NOMO-1 treated with DMSO at 0.1 percent for 48 hours (cell line): ENCODE data around the gene ANO3.
A peak's percentile ranks its signal among the peaks of the same experiment; 100 is the strongest.
"Not testable (repeated sequence)": the region's sequence is repeated elsewhere in the genome, so short reads cannot be mapped to it uniquely, and the experiment has no call there.

Source experiments
- DNase-seq: peaks from one replicate; lab custom pipeline; 2025; ENCODE audit not compliant: unreplicated experiment; lab: John Stamatoyannopoulos, UW

ANO3 gene

GRCh38 chr11:26571861-26572654 is 240.1 kb downstream of the ANO3 start, which contains the start of gene MUC15:
MUC15 (minus strand) TSS chr11:26572263; CDS start chr11:26567094, 5,169 bp downstream.
- DNase-seq, result no peak

DNA sequence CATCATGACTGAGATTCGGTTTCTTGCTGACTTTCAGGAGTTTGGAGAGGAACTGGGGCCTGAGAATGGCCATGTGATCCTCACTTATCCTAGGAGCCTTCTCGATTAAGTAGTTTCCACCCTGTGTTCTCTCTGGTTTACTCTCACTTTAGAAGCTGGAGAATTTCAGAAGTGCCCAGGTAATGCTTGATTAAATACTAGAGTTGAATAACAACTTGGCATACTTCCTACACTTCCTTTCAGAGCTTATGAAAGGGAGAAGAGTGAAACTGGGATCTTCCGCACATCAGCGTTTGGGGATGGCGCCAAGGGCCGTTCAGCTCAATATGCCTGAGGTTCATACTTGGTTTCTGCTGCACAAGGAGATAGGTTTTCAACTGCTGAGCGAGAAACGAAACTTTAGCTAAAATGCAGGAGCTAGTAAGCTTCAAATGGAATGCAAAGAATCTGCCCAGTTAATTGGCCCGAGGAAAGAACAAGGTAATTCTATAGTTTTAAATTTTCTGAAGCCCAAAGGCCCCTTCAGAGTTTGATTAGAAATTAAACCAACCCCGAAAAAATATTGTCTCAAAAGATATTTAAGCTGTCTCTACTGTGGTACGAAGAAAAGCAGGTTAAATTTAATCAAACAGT is 241.0 kb downstream of the ANO3 start:
- no peak for DNase-seq

- no peak for DNase-seq
Measured at GRCh38 chr11:26573896-26574295, 242.0 kb downstream of the ANO3 start.

GRCh38 chr11:26575946-26576345 is 244.0 kb downstream of the ANO3 start:
- DNase-seq, result no peak

- DNase-seq, result no peak
Measured at GRCh38 chr11:26578998-26579661, 247.2 kb downstream of the ANO3 start.

DNA sequence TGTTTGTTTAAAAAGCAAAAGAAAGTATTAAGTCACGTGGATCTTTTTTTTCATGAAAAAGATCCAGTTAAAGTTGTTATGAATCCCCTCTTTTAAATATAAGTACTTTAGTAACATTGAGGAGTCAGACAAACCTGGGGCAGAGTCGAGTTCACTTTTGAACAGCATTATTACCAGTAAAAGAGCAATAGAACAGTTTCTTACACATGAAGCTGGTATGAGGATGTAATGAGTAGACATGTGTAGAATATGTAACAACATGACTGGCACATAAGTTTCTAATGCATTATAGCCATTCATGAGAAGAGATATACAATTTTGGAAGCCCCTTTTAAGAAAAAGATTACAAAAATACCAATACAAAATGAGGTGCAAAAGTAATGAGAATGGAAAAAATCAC is 247.8 kb downstream of the ANO3 start:
- no peak for DNase-seq

- DNase-seq, result no peak
Measured at GRCh38 chr11:26580929-26581328, 249.0 kb downstream of the ANO3 start.

- DNase-seq, result peak; percentile 35
Measured at GRCh38 chr11:26583550-26583949, 251.6 kb downstream of the ANO3 start.

DNA sequence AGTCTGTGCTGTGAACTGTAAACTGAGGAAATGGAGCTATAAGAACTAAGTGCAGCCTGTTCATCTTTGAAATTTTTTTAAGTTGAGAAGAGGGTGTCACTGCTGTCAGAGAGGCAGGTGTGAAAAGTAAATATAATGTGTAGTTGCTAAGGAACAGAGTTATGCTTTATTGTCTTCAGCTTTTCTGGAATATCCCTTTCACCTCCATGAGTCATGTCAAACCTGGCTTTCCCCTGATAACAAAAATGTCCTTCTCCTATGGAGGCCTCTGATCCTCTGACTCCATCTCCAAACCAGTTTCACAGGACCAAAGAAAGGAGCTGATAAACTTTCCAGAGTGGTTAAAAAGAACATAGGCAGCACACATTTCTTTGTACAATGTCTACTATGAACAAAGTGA is 252.9 kb downstream of the ANO3 start:
- DNase-seq, result no peak

DNA sequence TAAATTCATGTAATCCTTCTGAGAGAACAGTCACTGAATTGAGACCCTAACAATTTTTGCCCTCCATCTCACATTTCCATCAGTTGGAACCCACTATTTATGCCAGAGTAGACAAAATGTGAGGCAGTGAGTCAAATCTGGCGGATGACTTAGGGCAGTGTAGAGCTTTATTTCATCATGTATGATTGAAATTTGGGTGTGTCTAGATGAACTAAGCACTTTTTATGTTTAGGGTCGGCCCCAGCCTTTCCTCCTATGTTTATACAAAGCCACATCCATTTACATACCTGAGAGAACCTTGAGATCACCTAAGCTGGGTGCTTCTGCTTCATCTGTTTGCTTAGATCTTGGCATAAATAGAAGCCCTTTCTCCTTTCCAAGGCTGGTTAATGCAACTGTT is 255.1 kb downstream of the ANO3 start:
- no peak for DNase-seq

GRCh38 chr11:26593691-26594090 is 261.8 kb downstream of the ANO3 start:
- DNase-seq, result no peak

GRCh38 chr11:26595207-26595865 is 263.4 kb downstream of the ANO3 start:
- peak; percentile 72 for DNase-seq

DNA sequence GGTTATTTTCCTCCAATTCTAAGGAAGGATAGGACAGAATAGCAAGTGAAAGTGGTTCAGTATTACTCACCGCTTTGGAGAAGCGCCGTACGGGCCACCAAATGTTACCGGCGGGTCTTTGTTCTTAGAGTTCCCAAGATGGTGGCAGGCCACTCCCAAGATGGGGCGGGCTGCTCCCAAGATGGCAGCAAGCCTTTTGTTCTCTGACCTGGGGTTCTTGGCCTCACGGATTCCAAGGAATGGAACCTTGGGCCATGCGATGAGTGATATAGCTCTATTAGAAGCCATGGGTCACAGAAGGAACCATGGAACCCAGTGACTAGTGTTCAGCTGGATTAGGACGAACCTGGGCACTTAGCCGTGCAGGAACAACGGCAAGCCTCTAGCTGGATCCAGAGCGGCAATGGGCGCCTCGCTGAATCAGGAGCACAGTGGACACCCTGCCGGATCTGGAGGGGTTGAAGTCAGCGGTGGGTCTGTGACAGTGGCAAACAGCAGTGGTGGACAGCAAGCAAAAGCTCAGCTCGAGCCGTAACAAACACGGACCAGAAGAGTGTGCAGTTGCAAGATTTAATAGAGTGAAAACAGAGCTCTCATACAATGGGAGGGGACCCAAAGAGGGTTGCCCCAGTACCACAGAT is 265.2 kb downstream of the ANO3 start:
- not testable (repeated sequence) for DNase-seq

DNA sequence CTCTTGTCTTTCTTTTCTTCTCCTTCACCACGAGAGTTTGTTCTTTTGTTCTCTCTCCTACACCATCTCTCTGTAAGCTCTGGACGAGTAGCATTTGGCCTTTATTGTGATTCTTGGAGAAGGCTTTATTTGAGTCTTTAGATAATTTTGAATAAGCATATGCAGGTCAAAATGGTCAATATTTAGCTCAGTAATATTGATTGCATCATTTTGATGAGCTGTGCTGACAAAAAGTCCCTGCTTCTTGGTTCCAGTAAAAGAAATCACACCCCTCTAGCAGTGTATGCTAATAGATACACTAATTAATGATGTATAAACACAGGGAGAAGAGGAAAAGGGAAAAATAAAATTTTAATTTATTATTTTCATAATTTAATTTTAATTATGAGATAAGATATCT is 266.0 kb downstream of the ANO3 start:
- no peak for DNase-seq

DNA sequence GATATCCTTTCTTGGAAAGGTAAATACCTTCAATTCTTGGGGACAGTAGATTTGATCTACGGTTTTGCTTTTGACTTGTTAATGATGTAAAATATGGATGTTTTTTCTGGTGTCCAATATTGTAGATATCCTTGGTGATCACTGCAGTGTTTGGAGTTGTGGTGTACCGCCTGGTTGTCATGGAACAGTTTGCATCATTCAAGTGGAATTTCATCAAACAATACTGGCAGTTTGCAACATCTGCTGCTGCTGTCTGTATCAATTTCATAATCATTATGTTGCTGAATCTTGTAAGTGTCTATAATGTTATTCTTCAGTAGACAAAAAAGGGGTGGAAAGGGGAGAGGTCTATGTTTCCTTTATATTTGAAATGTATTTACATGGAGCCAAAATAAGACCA is 267.5 kb downstream of the ANO3 start:
- DNase-seq, result no peak

GRCh38 chr11:26599876-26600434 is 268.0 kb downstream of the ANO3 start:
- no peak for DNase-seq

DNA sequence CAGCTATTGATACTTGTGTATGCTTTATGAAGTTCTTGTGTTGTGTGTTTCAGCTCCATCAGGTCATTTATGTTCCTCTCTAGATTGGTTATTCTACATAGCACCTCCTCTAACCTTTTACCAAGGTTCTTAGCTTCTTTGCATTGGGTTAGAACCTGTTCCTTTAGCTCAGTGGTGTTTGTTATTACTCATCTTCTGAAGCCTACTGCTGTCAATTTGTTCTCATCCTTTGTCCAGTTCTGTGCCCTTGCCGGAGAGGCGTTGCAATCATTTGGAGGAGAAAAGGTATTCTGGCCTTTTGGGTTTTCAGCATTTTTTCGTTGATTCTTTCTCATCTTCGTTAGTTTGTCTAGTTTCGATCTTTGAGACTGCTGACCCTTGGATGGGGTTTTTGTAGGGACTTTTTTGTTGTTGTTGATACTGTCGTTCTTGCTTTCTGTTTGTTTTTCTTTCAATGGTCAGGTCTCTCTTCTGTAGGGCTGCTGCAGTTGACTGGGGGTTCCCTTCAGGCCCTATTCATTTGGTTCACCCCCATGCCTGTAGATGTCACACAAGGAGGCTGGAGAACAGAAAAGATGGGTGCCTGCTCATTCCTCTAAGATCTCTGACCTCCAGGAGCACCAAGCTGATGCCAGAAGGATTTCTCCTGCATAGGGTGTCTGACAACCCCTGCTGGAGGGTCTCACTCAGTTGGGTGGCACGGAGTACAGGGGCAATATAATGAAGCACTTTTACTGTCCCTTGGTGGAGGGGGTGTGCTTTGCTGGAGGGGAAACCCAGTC is 276.0 kb downstream of the ANO3 start:
- no peak for DNase-seq

DNA sequence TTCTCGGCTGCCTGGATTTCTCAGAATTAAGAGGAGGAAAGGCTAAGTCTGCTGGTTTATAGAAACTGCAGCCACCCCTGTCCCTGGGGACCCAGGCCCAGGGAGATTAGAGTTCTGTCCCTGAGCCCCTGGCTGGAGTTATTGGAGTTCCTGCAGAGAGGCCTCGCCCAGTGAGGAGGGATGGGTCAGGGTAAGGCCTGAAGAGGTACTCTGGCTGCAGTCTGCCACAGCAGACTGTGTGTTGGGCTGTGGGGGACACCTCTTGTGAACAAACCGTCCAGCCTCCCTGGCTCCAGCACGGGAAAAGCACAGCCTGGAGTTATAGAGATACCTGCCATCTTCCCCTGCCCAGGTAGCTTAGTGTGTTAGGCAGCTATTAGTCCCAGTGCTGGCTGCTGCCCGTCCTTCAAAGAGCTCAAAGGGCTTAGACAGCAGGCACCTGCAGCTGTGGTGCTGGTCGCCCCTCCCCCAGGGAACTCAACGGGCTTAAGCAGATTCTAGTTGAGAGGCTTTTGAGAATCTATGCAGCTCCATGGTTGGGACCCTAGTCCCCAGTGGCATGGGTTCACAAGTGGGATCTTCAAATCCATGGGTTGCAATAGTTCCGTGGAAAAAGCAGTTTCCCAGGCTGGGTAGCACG is 276.7 kb downstream of the ANO3 start:
- DNase-seq, result no peak

DNA sequence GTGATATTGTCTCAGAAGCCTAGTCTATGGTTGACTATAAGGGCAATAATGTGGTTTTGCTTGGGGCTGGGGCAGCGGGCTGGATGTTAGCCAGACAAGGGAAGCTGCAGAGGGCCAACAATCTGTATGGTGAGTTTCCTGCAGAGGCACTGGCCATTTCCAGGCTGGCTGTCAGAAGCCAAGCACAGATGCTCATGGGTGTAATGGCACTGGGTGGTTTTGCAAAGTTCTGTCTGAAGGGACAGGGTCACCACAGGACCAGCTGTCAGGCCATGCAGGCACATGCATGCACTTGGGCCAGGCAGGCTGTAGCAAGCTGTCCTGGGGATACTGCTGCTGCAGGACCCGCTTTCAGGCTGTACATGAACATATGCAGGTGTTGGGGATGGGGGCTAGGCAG is 281.8 kb downstream of the ANO3 start:
- no peak for DNase-seq
